Mesendoderm (in vitro differentiated cells): ENCODE data around the gene CAPRIN2.

Experiments used
- DNase-seq: peaks from one replicate; pipeline ENCODE4 v3.0.0; 2013
- H2AK5ac ChIP-seq: 2 replicates; pipeline ENCODE4 v1.6.1; 2013; ENCODE audit warnings: low read length, inconsistent platforms
- H2BK120ac ChIP-seq: 2 replicates; pipeline ENCODE4 v1.6.1; 2013; ENCODE audit warnings: low read depth, mild to moderate bottlenecking, low read length, moderate library complexity, mixed read lengths
- H2BK15ac ChIP-seq: replicated peaks from 2 replicates; pipeline ENCODE4 v1.6.1; 2013; ENCODE audit warnings: low read depth, mild to moderate bottlenecking, moderate library complexity
- H2BK5ac ChIP-seq: 2 replicates; pipeline ENCODE4 v1.6.1; 2013; ENCODE audit warnings: low read length, inconsistent platforms
- H3K18ac ChIP-seq: 2 replicates; pipeline ENCODE4 v1.6.1; 2013; ENCODE audit warnings: mild to moderate bottlenecking, low read length, mixed read lengths
- H3K23ac ChIP-seq: one replicate; pipeline ENCODE4 v1.6.1; 2013; ENCODE audit warnings: low read length
- H3K27ac ChIP-seq: 2 replicates; pipeline ENCODE4 v1.5.1; 2013; ENCODE audit warnings: low read depth, mild to moderate bottlenecking, inconsistent platforms, low read length, moderate library complexity
- H3K27me3 ChIP-seq: 2 replicates; pipeline ENCODE4 v1.6.1; 2013; ENCODE audit warnings: low read length, control low read depth, mild to moderate bottlenecking, inconsistent platforms; ENCODE audit not compliant: insufficient read depth, poor library complexity
- H3K36me3 ChIP-seq: 2 replicates; pipeline ENCODE4 v1.6.1; 2013; ENCODE audit warnings: low read length, inconsistent platforms; ENCODE audit not compliant: control insufficient read depth, insufficient read depth
- H3K4ac ChIP-seq: one replicate; pipeline ENCODE4 v1.6.1; 2013; ENCODE audit warnings: low read depth, mild to moderate bottlenecking, low read length, moderate library complexity
- H3K4me1 ChIP-seq: 2 replicates; pipeline ENCODE4 v1.6.1; 2013; ENCODE audit warnings: low read depth, low read length, inconsistent platforms; ENCODE audit not compliant: control insufficient read depth
- H3K4me2 ChIP-seq: 2 replicates; pipeline ENCODE4 v1.6.1; 2013; ENCODE audit warnings: low read length
- H3K4me3 ChIP-seq: 2 replicates; pipeline ENCODE4 v1.5.1; 2013; ENCODE audit warnings: mild to moderate bottlenecking, low read length
- H3K56ac ChIP-seq: one replicate; pipeline ENCODE4 v1.6.1; 2013; ENCODE audit warnings: low read length
- H3K79me1 ChIP-seq: 2 replicates; pipeline ENCODE4 v1.6.1; 2013; ENCODE audit warnings: low read length, inconsistent platforms
- H3K79me2 ChIP-seq: 2 replicates; pipeline ENCODE4 v1.6.1; 2013; ENCODE audit warnings: mild to moderate bottlenecking, low read length; ENCODE audit not compliant: control insufficient read depth, insufficient read depth
- H3K9ac ChIP-seq: 2 replicates; pipeline ENCODE4 v1.6.1; 2013; ENCODE audit warnings: low read length, inconsistent platforms
- H4K5ac ChIP-seq: one replicate; pipeline ENCODE4 v1.6.1; 2013; ENCODE audit warnings: low read length
- H4K8ac ChIP-seq: one replicate; pipeline ENCODE4 v1.6.1; 2013; ENCODE audit warnings: low read depth, mild to moderate bottlenecking, control low read depth, low read length, moderate library complexity
- WGBS: extraction: QIAGEN DNeasy Blood & Tissue Kit; methylation state at CpG from one replicate; pipeline ENCODE4 v1.1.7; 2013; ENCODE audit warnings: low lambda C conversion rate, missing lambda C conversion rate; ENCODE audit not compliant: insufficient coverage; ENCODE audit errors: extremely low coverage; 5-methylcytosine and 5-hydroxymethylcytosine counted together

Gene CAPRIN2

DNA sequence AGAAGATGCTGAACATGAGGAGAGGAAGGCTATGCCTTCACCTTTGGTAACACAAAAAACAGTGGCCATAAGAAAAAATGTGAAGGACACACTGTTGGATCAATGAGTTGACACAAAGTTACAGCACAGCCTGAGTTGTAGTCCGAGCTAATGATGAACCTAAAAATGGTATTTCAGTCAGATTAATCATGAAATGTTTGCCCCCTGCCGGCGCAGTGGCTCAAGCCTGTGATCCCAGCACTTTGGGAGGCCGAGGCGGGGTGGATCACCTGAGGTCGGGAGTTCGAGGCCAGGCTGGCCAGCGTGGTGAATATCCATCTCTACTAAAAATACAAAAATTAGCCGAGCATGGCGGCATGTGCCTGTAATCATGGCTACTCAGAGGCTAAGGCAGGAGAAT is 1.3 kb upstream of the CAPRIN2 start:
- no peak overlapping the region for H2BK5ac ChIP-seq
- H3K79me1 ChIP-seq: peaks cover 4% of the 10 kb centered on the region
- no peak overlapping the region for H2AK5ac ChIP-seq
- H4K5ac ChIP-seq: no peak overlapping the region
- H3K27ac ChIP-seq: no peak overlapping the region
- no peak for DNase-seq
- peaks cover 23% of the 10 kb centered on the region for H3K79me2 ChIP-seq
- no CpG with 5 or more reads among the region's 10 CpGs for WGBS
- no peaks in the 10 kb centered on the region for H3K36me3 ChIP-seq
- no peak overlapping the region for H3K9ac ChIP-seq
- H2BK120ac ChIP-seq: no peak overlapping the region
- H3K4me3 ChIP-seq: no peak overlapping the region
- no peak overlapping the region for H4K8ac ChIP-seq
- H3K4ac ChIP-seq: peak overlapping the region; percentile 70
- H3K4me1 ChIP-seq: peaks cover 4% of the 10 kb centered on the region
- H3K23ac ChIP-seq: no peak overlapping the region
- no peak overlapping the region for H3K18ac ChIP-seq
- H3K27me3 ChIP-seq: no peaks in the 10 kb centered on the region
- no peak overlapping the region for H2BK15ac ChIP-seq
- no peak overlapping the region for H3K56ac ChIP-seq
- no peak overlapping the region for H3K4me2 ChIP-seq

DNA sequence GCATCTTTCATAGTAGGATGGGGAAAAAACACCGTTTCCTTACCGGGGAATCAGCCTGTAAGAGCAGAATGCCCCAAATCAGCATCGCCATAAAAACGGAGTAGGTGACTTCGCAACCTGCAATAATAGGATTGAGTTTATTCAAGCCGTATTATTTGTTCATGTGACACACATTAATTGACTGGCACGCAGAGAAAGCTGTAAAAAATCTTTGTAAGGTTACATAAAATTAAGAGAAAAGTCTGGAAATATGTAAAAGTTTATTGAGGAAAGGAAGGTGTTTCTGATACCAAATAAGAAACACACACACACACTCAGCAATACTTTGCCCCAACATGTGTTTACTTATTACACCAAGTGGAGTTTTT is 628 bp upstream of the CAPRIN2 start:
- Histone ChIP-seq H2BK5ac (peak overlapping the region; percentile 67), H2BK120ac (no peak overlapping the region), H2AK5ac (no peak overlapping the region), H3K27me3 (no peaks in the 10 kb centered on the region), H4K5ac (no peak overlapping the region), H3K4me3 (peak overlapping the region; percentile 13), H3K56ac (peak overlapping the region; percentile 84), H3K18ac (peak overlapping the region; percentile 7), H3K4ac (no peak overlapping the region), H3K27ac (peak overlapping the region; percentile 71), H3K4me1 (peaks cover 4% of the 10 kb centered on the region), H3K4me2 (peak overlapping the region; percentile 30), H3K9ac (peak overlapping the region; percentile 42), H3K36me3 (no peaks in the 10 kb centered on the region), H2BK15ac (no peak overlapping the region), H3K23ac (no peak overlapping the region), H3K79me1 (peaks cover 4% of the 10 kb centered on the region), H3K79me2 (peaks cover 26% of the 10 kb centered on the region), H4K8ac (no peak overlapping the region)
- WGBS: no CpG with 5 or more reads among the region's 7 CpGs
- DNase-seq: no peak

DNA sequence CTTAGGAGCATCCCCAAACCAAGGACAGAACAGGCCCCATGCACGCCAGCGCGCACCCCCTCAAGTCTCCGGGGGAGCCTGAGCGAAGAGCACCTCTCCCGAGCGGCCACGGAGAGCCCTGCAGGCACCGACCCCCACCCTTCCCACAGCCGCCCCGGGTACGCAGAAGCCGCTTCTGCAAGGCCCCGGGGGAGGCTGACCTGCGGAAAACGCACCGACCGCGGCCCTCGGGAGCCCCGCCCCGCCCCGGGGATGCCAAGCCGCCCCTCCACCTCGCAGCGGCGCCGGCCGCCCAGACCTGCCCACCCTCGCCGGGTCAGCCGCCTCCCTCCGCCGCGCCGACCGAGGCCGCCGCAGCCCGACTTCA is 385 bp downstream of the CAPRIN2 start:
- Histone ChIP-seq H2BK120ac (peak overlapping the region; percentile 15), H2BK5ac (peak overlapping the region; percentile 32), H3K27ac (peak overlapping the region; percentile 96), H3K4me3 (peak overlapping the region; percentile 91), H3K23ac (peak overlapping the region; percentile 76), H4K5ac (no peak overlapping the region), H3K27me3 (no peaks in the 10 kb centered on the region), H3K79me1 (peaks cover 4% of the 10 kb centered on the region), H3K56ac (peak overlapping the region; percentile 95), H3K79me2 (peaks cover 35% of the 10 kb centered on the region), H3K9ac (peak overlapping the region; percentile 96), H4K8ac (no peak overlapping the region), H3K4me2 (peak overlapping the region; percentile 86), H3K18ac (peak overlapping the region; percentile 82), H3K36me3 (no peaks in the 10 kb centered on the region), H3K4ac (peak overlapping the region; percentile 50), H2AK5ac (peak overlapping the region; percentile 62), H3K4me1 (peaks cover 4% of the 10 kb centered on the region), H2BK15ac (no peak overlapping the region)
- no peak for DNase-seq
- no CpG with 5 or more reads among the region's 40 CpGs for WGBS

DNA sequence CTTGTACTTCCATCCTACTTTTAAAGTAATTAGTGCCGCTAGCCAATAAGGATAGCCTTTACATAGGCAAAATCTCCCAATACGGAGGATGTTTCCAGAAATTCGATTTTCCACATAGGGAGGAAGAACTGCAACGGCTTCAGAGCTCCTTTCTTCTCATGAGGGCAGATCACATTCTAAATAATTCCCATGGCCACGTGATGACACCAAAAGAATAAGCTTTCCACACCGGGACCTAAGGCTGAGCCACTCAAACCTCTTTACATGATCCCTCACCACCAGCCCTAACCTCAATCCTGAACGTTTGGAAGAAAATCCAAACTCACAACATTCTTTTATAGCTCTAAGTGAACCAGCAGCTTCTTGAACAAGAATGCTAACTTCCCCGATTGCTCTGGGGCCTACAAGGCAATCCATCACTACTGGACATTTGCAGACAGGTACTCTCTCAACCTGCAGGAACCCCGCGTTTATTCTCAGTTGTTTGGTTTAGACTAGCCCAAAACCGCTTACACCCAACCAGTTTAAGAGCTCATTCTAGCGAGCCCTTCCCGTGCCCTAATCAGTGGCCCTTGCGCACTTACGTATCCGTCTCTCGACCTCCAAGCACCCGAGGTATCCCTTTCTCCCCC is 884 bp downstream of the CAPRIN2 start:
- Histone ChIP-seq H2BK5ac (peak overlapping the region; percentile 32), H3K9ac (peak overlapping the region; percentile 96), H3K36me3 (no peaks in the 10 kb centered on the region), H2AK5ac (peak overlapping the region; percentile 62), H3K4me3 (peak overlapping the region; percentile 91), H3K79me2 (peaks cover 40% of the 10 kb centered on the region), H4K5ac (no peak overlapping the region), H3K4me1 (peaks cover 4% of the 10 kb centered on the region), H3K27me3 (no peaks in the 10 kb centered on the region), H4K8ac (no peak overlapping the region), H3K27ac (peak overlapping the region; percentile 96), H3K56ac (peak overlapping the region; percentile 95), H3K18ac (peak overlapping the region; percentile 82), H3K79me1 (peaks cover 6% of the 10 kb centered on the region), H2BK15ac (no peak overlapping the region), H3K4me2 (peak overlapping the region; percentile 86), H2BK120ac (peak overlapping the region; percentile 15), H3K23ac (peak overlapping the region; percentile 76), H3K4ac (peak overlapping the region; percentile 50)
- DNase-seq: peak; percentile 48
- WGBS: no CpG with 5 or more reads among the region's 18 CpGs

DNA sequence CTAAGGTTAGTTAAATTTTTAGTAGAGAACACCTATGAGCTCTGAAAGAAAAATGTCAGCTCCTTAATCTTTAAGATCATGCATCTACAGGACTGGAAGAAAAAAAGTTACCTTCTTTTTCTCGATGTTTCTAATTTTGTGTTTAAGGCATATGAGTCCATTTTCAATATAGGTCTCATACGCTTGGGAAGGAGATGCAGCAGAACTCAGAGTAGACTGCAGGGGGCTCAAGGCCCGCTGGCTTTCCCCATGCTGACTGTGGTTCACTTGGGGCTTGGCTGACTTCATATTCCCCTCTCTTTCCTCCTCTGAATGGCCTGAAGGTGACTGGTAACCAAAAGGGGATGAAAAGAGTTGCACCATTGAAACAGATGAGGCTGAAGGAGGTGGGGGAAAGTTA is 1.5 kb downstream of the CAPRIN2 start:
- WGBS: no CpG with 5 or more reads among the region's 3 CpGs
- Histone ChIP-seq H3K27me3 (no peaks in the 10 kb centered on the region), H4K5ac (no peak overlapping the region), H3K4ac (no peak overlapping the region), H3K36me3 (no peaks in the 10 kb centered on the region), H3K18ac (no peak overlapping the region), H2BK120ac (no peak overlapping the region), H3K27ac (no peak overlapping the region), H3K23ac (no peak overlapping the region), H3K4me3 (peak overlapping the region; percentile 91), H3K79me2 (peaks cover 42% of the 10 kb centered on the region), H3K9ac (peak overlapping the region; percentile 96), H4K8ac (no peak overlapping the region), H2BK5ac (no peak overlapping the region), H3K79me1 (peaks cover 7% of the 10 kb centered on the region), H2BK15ac (no peak overlapping the region), H3K4me2 (peak overlapping the region; percentile 86), H3K4me1 (peaks cover 4% of the 10 kb centered on the region), H2AK5ac (no peak overlapping the region), H3K56ac (peak overlapping the region; percentile 95)
- peak; percentile 83 for DNase-seq

DNA sequence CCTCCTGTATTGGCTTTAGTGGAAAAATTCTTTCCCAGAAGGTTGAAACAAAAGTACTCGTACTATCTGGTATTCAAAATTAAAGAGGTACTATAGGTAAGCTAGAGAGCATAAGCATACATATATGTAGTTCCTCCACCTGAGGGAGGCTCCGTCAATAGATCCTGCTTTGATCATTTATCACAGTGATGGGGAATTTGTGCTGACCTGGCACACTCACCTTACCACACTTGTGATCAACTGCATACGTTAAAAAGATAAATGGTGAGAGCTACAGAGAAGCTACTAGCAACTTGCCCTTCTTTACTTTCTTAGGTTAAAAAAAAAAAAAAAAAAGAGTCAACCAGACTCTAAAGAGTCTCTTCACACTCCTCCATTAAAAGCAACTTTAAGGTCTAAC is 2.5 kb downstream of the CAPRIN2 start:
- Histone ChIP-seq H3K4me1 (peaks cover 4% of the 10 kb centered on the region), H4K8ac (no peak overlapping the region), H3K4me3 (no peak overlapping the region), H3K23ac (no peak overlapping the region), H3K4ac (no peak overlapping the region), H3K18ac (no peak overlapping the region), H3K36me3 (no peaks in the 10 kb centered on the region), H3K9ac (peak overlapping the region; percentile 63), H2BK15ac (no peak overlapping the region), H3K27me3 (no peaks in the 10 kb centered on the region), H2BK120ac (no peak overlapping the region), H3K79me2 (peaks cover 47% of the 10 kb centered on the region), H4K5ac (no peak overlapping the region), H3K56ac (peak overlapping the region; percentile 45), H2BK5ac (no peak overlapping the region), H2AK5ac (no peak overlapping the region), H3K4me2 (peak overlapping the region; percentile 33), H3K79me1 (peaks cover 10% of the 10 kb centered on the region), H3K27ac (no peak overlapping the region)
- no peak for DNase-seq
- no CpG with 5 or more reads among the region's 3 CpGs for WGBS
